Inflammatory macrophage (primary cell): ENCODE results near the gene RNF103.
A peak's percentile ranks its signal among the peaks of the same experiment; 100 is the strongest.

Source experiments
- DNase-seq, 2 donors: peaks; one replicate each; pipeline ENCODE4 v3.0.0-alpha.2; 2020 to 2022

Gene RNF103

GRCh38 chr2:86563650-86564061, 60.0 kb downstream of the RNF103 start:
- DNase-seq = no peak

GRCh38 chr2:86562922-86563649, 60.6 kb downstream of the RNF103 start, which contains the start of gene CHMP3:
TSS of gene CHMP3 (minus strand) at chr2:86563443. CDS start at chr2:86563348, 95 bp downstream.
- DNase-seq = peak; percentile 99 to 100

DNA sequence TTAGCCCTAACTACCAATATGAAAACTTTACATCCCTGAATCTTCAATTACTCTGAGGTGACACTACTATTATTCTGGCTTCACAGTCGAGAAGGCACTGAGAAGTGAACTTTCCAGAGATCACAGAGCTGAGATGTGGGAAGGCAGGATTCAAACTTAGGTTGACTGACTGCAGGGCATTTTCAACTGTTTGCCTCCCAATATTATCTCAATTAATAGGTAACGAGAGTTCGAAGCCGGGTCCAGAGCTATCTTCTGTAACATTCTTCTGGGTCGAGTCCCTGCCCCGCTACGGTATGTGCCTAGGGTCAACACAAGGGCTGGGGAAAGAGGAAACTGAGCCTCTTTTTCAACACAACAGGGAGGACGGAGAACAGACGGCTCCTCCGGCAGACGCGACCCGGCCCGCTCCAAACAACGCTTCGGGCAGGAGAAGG, 61.2 kb downstream of the RNF103 start:
- DNase-seq = no peak

GRCh38 chr2:86557836-86558235, 65.8 kb downstream of the RNF103 start:
- DNase-seq = peak; percentile 14 to 40

- DNase-seq = no peak
Measured at GRCh38 chr2:86556508-86556907, 67.2 kb downstream of the RNF103 start.
